ENCODE results near the gene TRPM5.

The TRPM5 gene

GRCh38 chr11:2442589-2442988, 1.7 kb downstream of the TRPM5 start:
- TF ChIP-seq, protein P1, sequence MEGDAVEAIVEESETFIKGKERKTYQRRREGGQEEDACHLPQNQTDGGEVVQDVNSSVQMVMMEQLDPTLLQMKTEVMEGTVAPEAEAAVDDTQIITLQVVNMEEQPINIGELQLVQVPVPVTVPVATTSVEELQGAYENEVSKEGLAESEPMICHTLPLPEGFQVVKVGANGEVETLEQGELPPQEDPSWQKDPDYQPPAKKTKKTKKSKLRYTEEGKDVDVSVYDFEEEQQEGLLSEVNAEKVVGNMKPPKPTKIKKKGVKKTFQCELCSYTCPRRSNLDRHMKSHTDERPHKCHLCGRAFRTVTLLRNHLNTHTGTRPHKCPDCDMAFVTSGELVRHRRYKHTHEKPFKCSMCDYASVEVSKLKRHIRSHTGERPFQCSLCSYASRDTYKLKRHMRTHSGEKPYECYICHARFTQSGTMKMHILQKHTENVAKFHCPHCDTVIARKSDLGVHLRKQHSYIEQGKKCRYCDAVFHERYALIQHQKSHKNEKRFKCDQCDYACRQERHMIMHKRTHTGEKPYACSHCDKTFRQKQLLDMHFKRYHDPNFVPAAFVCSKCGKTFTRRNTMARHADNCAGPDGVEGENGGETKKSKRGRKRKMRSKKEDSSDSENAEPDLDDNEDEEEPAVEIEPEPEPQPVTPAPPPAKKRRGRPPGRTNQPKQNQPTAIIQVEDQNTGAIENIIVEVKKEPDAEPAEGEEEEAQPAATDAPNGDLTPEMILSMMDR (IDR thresholded peaks at IDR 0.05): no peak

- TF ChIP-seq, protein P1 (IDR thresholded peaks at IDR 0.05): no peak
These were observed 3.1 kb downstream of the TRPM5 start for GRCh38 chr11:2441171-2441570.

- TF ChIP-seq, protein P1 (IDR thresholded peaks at IDR 0.05): no peak
These were observed 3.7 kb downstream of the TRPM5 start for GRCh38 chr11:2440646-2441045.

GRCh38 chr11:2439820-2440219, 4.5 kb downstream of the TRPM5 start:
- TF ChIP-seq, protein P1 (IDR thresholded peaks at IDR 0.05): no peak

- TF ChIP-seq, protein P1 (IDR thresholded peaks at IDR 0.05): no peak
These were observed 6.8 kb downstream of the TRPM5 start for GRCh38 chr11:2437516-2437915.

- TF ChIP-seq, protein P1 (IDR thresholded peaks at IDR 0.05): no peak
These were observed 7.7 kb downstream of the TRPM5 start for GRCh38 chr11:2436521-2437031.

DNA sequence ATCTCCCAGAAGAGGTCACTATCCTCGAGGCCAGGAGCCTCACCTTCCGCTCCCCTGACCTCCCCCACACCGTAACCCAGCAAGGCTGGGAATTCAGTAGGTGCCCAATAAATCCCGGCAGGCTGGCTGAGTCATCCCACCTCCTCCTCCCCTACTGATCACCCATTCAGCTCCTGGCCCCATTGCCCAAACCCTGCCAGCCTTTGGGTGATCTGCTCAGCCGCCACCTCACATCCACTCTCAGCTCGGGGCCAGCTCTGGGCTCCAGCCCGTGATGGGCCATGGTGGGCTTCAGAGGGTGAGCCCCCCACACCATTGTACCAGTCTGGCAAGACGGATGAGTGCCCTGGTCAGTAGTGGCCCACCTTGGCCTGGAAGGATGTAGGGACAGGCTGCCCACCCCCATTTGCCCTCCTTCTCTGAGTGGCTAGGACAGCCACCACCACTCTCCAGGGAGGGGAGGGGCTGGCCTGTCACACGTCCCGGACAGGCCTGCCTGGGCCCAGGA, 8.2 kb downstream of the TRPM5 start:
- TF ChIP-seq, protein P1 (IDR thresholded peaks at IDR 0.05): no peak
